ENCODE measurements around the gene MAPK7. TPM values are rescaled to one million over a fixed set of nuclear protein-coding genes. Genes with fewer than 3 reads are reported as not detected.
A peak's percentile ranks its signal among the peaks of the same experiment; 100 is the strongest.

MAPK7 gene
- total RNA-seq, 8 experiments from 2014 or later, result 9.8 to 20.1 (median 13.4) TPM

DNA sequence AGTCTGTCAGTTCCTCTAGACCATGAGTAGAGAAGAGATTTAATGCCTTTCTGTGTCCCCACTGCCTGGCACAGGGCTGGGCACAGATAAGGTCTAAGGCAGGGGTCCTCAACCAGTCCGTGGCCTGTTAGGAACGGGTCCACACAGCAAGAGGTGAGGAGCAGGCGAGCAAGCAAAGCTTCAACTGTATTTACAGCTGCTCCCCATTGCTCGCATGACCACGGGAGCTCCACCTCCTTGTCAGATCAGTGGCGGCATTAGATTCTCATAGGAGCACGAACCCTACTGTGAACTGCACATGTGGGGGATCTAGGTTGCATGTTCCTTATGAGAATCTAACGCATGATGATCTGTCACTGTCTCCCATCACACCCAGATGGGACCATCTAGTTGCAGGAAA, 17.5 kb upstream of the MAPK7 start:
- Histone ChIP-seq H3K4me1 (replicated peaks in 1 of 2) (peaks cover 9 to 11% of the 10 kb centered on the region in 2 donors), H3K27ac (no peak overlapping the region), H3K4me3 (no peak overlapping the region)
- in situ Hi-C loops (cut with MboI; ENCODE audit: low pct_unique_long_range_greater_than_20kb in 2 of 9, low sequenced_read_pairs in 9 of 9, unreplicated experiment in 9 of 9), result loop anchor here (5.0 to 25.0 kb wide), 5 partner anchors 74 to 402 kb away; no protein-coding TSS in a partner anchor
- 55 to 100% (median 84%) methylated on average over 1 to 6 of the region's 8 CpGs; no CpG with 5 or more reads in 3 of the 10 experiments for WGBS, 10 experiments
- no peak for ATAC-seq (replicated peaks in 6 of 8)

DNA sequence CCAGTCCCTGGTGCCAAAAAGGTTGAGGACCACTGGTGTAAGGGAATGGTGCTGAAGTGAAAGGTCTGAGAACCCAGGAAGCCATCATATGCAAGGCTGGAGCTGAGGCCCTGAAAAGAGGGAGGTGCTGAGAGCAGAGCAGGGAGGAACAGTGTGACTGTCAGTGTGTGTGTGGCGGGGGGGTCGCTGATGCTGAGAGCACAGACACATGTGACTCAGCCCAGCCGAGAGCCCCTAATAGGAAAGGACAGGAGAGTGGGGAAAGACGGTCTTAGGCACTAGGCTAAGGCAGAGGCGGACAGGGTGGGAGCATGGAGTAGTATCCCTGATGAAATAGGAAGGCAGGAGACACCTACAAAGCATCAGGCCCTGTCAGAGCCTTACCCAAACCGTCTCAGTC, 17.0 kb upstream of the MAPK7 start:
- ATAC-seq (replicated peaks in 6 of 8), result peak in 5 of 8 experiments; percentile 35 to 56 (median 51)
- 20 to 79% (median 51%) methylated on average over 1 to 4 of the region's 6 CpGs; no CpG with 5 or more reads in 3 of the 10 experiments for WGBS, 10 experiments
- in situ Hi-C loops (cut with MboI; ENCODE audit: low pct_unique_long_range_greater_than_20kb in 2 of 9, low sequenced_read_pairs in 9 of 9, unreplicated experiment in 9 of 9), result loop anchor here (5.0 to 25.0 kb wide), 5 partner anchors 73 to 401 kb away; no protein-coding TSS in a partner anchor
- peak overlapping the region; percentile 91 to 94 for H3K27ac ChIP-seq
- H3K4me3 ChIP-seq, result peak overlapping the region; percentile 67 to 90 (median 82)
- peaks cover 9 to 11% of the 10 kb centered on the region in 2 donors for H3K4me1 ChIP-seq (replicated peaks in 1 of 2)

DNA sequence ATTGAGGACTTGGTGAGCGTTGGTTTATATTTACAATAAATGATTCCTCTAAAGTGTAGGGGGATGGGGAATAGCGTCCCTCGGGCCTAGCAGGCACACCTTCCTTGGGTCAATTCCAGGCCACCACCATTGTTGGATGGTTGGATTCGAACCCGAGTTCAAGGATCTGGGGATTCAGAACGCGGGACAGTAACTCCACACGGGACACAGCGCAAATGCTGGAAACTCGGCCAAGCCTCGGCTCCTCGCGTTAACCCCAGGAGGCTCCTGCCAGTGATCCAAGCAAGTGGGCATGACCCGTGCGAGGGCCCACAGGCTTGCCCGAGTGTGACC, 16.4 kb upstream of the MAPK7 start:
- in situ Hi-C loops (cut with MboI; ENCODE audit: low pct_unique_long_range_greater_than_20kb in 2 of 9, low sequenced_read_pairs in 9 of 9, unreplicated experiment in 9 of 9), result loop anchor here (5.0 to 25.0 kb wide), 5 partner anchors 73 to 400 kb away; no protein-coding TSS in a partner anchor
- peak overlapping the region; percentile 67 to 90 (median 82) for H3K4me3 ChIP-seq
- H3K4me1 ChIP-seq (replicated peaks in 1 of 2), result peaks cover 9 to 11% of the 10 kb centered on the region in 2 donors
- no peak for ATAC-seq (replicated peaks in 6 of 8)
- WGBS, 10 experiments, result 0 to 14% (median 6%) methylated on average over 2 to 11 of the region's 16 CpGs; no CpG with 5 or more reads in 5 of the 10 experiments
- H3K27ac ChIP-seq, result peak overlapping the region; percentile 91 to 94

DNA sequence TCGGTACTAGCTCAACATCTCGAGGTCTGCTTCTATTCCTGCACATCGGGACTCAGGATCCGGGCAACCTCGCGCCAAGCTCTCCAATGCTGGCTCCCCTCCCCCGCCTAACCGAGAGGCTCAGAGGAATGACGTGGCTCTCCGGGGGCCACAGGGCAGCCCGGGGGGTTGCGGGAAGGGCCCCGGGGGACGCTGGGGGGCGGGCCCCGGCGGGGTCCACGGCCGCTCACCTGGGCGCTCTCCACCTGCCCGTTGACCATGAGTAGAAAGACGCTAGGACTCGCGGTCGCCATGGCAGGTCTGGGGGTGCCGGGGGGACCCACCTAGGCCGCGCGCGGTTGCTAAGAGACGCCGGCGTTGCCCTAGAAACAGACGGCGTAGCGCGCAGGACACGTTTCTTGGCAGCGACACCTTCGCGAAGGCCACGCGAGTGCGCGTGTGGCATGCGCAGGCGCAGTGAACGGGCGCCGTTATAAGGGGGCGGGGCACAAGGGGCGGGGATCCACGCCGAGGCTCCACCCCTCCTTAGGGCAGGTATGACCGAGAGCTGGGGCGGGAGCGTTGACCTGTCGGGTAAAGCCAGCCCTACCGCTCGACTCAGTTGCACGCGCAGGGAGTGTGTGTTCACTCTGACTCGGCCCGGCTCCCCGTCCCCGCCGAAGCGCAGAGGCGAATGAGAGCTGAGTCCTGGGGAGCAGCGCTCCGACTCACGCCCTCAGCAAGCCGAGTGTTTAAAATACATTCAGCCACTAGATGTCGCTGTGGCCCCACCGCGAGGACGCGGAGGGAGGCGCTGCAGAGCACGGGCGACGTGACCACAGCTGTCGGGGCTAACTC, 15.8 kb upstream of the MAPK7 start, which contains the start of gene B9D1:
Gene B9D1 (minus strand): TSS at position 447 of the 837 bp plus-strand sequence. CDS start 154 bp downstream, at position 293.
- Histone ChIP-seq H3K27ac (peak within 1 kb of the TSS; percentile 91 to 94), H3K4me1 (replicated peaks in 1 of 2) (peaks cover 9 to 11% of the 10 kb centered on the region in 2 donors), H3K4me3 (peak within 1 kb of the TSS; percentile 67 to 90 (median 82))
- 0 to 5% (median 1%) methylated on average over 1 to 8 of the region's 83 CpGs; no CpG with 5 or more reads in 4 of the 10 experiments for WGBS, 10 experiments
- in situ Hi-C loops (cut with MboI; ENCODE audit: low pct_unique_long_range_greater_than_20kb in 2 of 9, low sequenced_read_pairs in 9 of 9, unreplicated experiment in 9 of 9), result loop anchor here (5.0 to 25.0 kb wide), 5 partner anchors 72 to 400 kb away; no protein-coding TSS in a partner anchor
- peak; percentile 80 to 90 (median 82) for ATAC-seq (replicated peaks in 6 of 8)

DNA sequence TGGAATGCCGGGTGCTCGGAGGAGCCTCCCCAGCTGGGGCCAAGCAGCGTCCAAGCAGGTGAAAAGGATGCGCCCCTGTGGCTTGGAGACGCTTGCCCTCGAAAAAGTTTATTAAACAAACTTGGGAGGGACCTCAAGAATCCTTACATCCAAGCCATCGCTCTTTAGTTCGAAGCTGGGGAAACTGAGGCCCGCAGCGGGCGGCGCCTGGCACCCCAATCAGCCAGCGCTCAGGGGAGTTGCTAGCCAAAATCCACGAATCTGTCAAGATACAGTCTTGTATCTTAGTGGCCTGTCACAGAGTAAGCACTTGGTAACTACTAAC, 15.2 kb upstream of the MAPK7 start:
- Histone ChIP-seq H3K4me1 (replicated peaks in 1 of 2) (peaks cover 9 to 11% of the 10 kb centered on the region in 2 donors), H3K4me3 (peak overlapping the region; percentile 67 to 90 (median 82)), H3K27ac (peak overlapping the region in 1 of 2 donors; percentile 94)
- 0 to 80% (median 11%) methylated on average over 1 to 10 of the region's 14 CpGs; no CpG with 5 or more reads in 1 of the 10 experiments for WGBS, 10 experiments
- ATAC-seq (replicated peaks in 6 of 8), result no peak
- in situ Hi-C loops (cut with MboI; ENCODE audit: low pct_unique_long_range_greater_than_20kb in 2 of 9, low sequenced_read_pairs in 9 of 9, unreplicated experiment in 9 of 9), result loop anchor here (5.0 to 25.0 kb wide), 5 partner anchors 72 to 399 kb away; no protein-coding TSS in a partner anchor

DNA sequence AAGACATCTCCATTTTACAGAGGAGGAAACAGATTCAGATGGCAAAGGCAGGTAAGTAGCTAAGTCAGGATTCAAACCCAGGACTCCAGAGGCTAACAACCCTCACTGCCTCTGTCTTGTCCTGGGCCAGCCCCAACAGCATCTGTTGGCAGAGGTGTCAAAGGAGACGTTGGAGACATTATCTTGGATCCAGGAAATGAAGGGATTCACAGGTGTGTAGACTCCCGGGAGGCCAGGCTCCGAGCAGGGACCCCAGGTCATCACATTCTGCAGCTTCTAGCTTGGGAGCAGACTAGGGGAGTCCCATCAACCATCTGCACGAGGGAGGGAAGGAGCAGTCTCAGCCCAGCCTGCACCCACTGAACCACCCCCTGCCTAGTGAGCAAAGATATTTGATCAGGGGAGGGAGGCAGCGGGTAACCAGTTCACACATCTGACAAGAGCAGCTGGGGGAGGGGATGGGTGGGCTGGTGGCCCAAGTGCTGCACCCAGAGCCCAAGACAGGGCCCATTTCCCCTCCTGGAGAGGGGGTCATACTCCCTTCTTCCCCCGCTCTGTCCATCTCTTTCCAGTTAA, 14.8 kb upstream of the MAPK7 start:
- ATAC-seq (replicated peaks in 6 of 8), result no peak
- in situ Hi-C loops (cut with MboI; ENCODE audit: low pct_unique_long_range_greater_than_20kb in 2 of 9, low sequenced_read_pairs in 9 of 9, unreplicated experiment in 9 of 9), result loop anchor here (5.0 to 25.0 kb wide), 5 partner anchors 71 to 399 kb away; no protein-coding TSS in a partner anchor
- Histone ChIP-seq H3K27ac (peak overlapping the region in 1 of 2 donors; percentile 94), H3K4me3 (no peak overlapping the region), H3K4me1 (replicated peaks in 1 of 2) (peaks cover 9 to 11% of the 10 kb centered on the region in 2 donors)
- WGBS, 10 experiments, result 20 to 100% (median 57%) methylated on average over 1 to 3 of the region's 6 CpGs; no CpG with 5 or more reads in 5 of the 10 experiments

DNA sequence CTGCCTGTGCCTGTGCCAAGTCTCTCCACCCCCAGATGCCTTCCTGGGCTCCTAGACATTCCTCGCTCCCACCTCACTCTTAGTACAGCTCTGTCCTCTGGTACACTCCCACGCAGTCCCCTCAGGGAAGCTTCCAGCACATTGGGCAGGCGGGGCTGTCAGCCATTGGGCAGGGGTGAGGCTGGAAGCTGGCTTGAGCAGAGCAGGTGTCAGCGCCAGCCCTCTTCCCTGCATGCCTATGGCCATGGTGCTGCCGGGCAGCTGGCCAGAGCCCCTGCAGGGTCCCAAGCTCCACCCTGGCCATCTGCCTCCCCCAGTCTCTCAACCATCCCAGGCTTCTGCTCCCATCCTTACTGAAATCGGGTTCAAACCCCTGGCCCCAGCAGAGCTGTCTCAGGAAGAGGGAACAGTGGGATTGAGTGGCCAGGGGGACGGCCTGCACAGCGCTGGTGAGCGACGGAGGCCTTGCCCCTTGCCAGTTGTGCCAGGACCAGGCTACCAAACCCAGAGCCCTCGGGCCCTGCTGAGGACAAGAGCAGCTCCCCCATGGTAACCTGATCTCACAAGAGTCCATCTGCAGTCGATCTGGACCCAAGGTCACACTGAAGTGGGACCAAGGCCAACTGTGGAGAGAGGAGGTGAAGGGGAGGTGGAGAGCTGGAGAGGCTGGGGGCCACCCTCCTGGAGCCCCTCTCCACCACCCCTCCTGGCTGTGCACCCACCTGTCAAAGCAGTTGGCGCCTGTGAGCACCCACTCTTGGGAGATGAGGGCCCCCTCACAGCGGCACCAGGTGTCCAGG, 13.4 kb upstream of the MAPK7 start:
- in situ Hi-C loops (cut with MboI; ENCODE audit: low pct_unique_long_range_greater_than_20kb in 2 of 9, low sequenced_read_pairs in 9 of 9, unreplicated experiment in 9 of 9), result loop anchor here (5.0 to 25.0 kb wide), 5 partner anchors 70 to 397 kb away; no protein-coding TSS in a partner anchor

DNA sequence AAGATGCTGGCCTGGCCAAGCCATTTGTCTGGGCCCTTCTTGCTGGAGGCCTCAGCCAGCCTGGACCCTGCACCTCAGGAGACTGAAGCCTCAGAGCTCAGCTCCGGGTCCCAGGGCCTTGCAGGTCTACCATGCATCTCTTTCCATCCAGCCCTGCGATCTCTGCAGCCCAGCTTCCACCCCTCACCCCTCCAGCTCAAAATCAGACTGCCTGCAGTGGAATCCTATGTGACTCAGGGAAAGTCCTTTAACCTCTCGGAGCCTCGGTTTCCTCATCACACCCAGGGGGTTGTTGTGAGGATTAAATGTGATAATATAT, 12.8 kb upstream of the MAPK7 start:
- Histone ChIP-seq H3K4me1 (replicated peaks in 1 of 2) (peaks cover 9 to 11% of the 10 kb centered on the region in 2 donors), H3K27ac (no peak overlapping the region), H3K4me3 (no peak overlapping the region)
- in situ Hi-C loops (cut with MboI; ENCODE audit: low pct_unique_long_range_greater_than_20kb in 2 of 9, low sequenced_read_pairs in 9 of 9, unreplicated experiment in 9 of 9), result loop anchor here (10.0 to 25.0 kb wide), 4 partner anchors 69 to 397 kb away; no protein-coding TSS in a partner anchor
- ATAC-seq (replicated peaks in 6 of 8), result no peak
- 80 to 100% (median 92%) methylated on average over 1 to 3 of the region's 4 CpGs; no CpG with 5 or more reads in 3 of the 10 experiments for WGBS, 10 experiments

More for the DNA sequence above, 13.4 kb upstream of the MAPK7 start:
- H3K4me3 ChIP-seq, result no peak overlapping the region
- ATAC-seq (replicated peaks in 6 of 8), result peak in 1 of 8 experiments; percentile 0
- H3K27ac ChIP-seq, result no peak overlapping the region
- H3K4me1 ChIP-seq (replicated peaks in 1 of 2), result peaks cover 9 to 11% of the 10 kb centered on the region in 2 donors
- WGBS, 10 experiments, result 30 to 96% (median 63%) methylated on average over 1 to 5 of the region's 14 CpGs; no CpG with 5 or more reads in 3 of the 10 experiments

DNA sequence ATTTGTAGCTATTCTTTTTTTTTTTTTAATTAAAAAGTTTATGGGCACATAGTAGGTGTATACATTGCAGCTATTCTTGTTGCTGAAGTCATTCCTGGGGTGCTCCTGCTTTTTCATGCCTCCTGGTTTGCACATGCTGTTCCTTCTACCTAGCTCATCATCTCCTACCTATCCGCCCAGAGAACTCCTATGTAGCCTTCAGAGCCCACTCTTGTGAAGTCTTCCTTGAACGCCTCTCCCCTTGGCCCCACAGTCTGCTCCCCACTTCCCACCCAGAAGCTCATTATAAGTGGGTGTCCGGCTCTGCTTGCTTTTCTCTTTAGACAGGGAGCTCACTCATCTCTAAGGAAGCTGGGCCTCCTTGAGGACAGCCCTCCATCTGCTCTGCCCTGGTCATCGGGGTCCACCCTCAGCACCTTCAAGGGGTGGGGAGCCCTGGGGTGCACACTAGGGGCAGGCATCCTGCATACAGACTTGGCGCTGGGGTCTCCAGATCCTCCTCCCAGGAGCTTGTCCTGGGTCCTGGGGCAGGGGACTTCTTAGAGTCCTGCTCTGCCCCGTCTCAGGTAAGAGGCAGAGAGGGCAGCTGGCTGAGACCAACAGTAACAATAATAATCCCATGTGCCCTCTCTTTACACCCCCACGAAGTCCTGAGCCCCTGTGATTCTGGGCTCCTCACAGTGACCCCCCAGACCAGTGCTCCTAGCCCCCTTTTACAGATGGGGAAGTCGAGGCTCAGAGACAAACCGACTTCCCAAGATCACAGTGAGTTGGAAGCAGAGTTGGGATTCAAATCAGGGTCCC, 12.3 kb upstream of the MAPK7 start:
- WGBS, 10 experiments, result 76 to 100% (median 91%) methylated on average over 2 to 6 of the region's 9 CpGs; no CpG with 5 or more reads in 2 of the 10 experiments
- H3K4me3 ChIP-seq, result no peak overlapping the region
- H3K27ac ChIP-seq, result no peak overlapping the region
- no peak for ATAC-seq (replicated peaks in 6 of 8)
- in situ Hi-C loops (cut with MboI; ENCODE audit: low pct_unique_long_range_greater_than_20kb in 2 of 9, low sequenced_read_pairs in 9 of 9, unreplicated experiment in 9 of 9), result loop anchor here (10.0 to 25.0 kb wide), 4 partner anchors 69 to 396 kb away; no protein-coding TSS in a partner anchor
- peaks cover 8 to 9% of the 10 kb centered on the region in 2 donors for H3K4me1 ChIP-seq (replicated peaks in 1 of 2)

DNA sequence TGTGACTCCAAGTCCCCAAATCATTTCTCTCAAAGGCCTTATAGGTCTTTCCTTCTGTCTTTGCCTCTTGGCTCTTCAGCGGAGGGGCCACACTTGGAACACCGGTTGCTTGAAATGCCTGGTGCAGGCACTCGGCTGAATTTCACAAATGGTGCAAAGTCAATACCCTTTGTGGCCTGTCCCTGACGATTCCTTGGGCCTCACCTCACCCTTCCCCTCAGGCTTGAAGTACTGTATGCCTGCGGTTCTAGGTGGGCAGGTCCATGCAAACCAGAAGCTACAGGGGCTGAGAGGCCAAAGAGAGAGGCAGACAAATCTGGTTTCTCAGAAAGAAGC, 11.7 kb upstream of the MAPK7 start:
- 72 to 100% (median 80%) methylated on average over 1 to 5 of the region's 5 CpGs; no CpG with 5 or more reads in 5 of the 10 experiments for WGBS, 10 experiments
- H3K4me3 ChIP-seq, result no peak overlapping the region
- H3K4me1 ChIP-seq (replicated peaks in 1 of 2), result peaks cover 2 to 7% of the 10 kb centered on the region in 2 donors
- in situ Hi-C loops (cut with MboI; ENCODE audit: low pct_unique_long_range_greater_than_20kb in 2 of 9, low sequenced_read_pairs in 9 of 9, unreplicated experiment in 9 of 9), result loop anchor here (10.0 to 25.0 kb wide), 4 partner anchors 68 to 396 kb away; no protein-coding TSS in a partner anchor
- ATAC-seq (replicated peaks in 6 of 8), result no peak
- no peak overlapping the region for H3K27ac ChIP-seq

DNA sequence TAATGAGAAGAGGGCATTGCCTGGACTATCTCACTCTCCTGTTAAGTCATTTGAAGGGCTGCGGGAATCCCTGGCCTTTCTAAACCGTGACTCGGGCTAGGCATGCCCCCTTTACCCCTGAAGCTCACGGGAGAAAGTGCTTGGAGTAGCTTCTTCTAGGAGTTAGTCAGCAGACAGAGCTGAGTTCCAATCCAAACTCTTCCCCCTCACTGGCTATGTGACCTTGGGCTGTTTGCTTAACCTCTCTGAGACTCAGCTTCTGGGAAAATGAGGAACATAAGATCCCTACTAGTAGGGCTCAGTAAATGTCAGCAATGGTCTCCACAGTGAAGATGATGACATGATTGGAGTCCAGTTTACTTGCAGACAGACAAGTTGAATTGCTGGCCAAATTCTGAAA, 10.1 kb upstream of the MAPK7 start:
- WGBS, 10 experiments, result 76 to 100% (median 88%) methylated on average over 2 to 4 of the region's 4 CpGs; no CpG with 5 or more reads in 6 of the 10 experiments
- no peak overlapping the region for H3K4me3 ChIP-seq
- H3K4me1 ChIP-seq (replicated peaks in 1 of 2), result peaks cover 0 to 2% of the 10 kb centered on the region in 2 donors
- H3K27ac ChIP-seq, result no peak overlapping the region
- in situ Hi-C loops (cut with MboI; ENCODE audit: low pct_unique_long_range_greater_than_20kb in 2 of 9, low sequenced_read_pairs in 9 of 9, unreplicated experiment in 9 of 9), result loop anchor here (10.0 to 25.0 kb wide), 4 partner anchors 67 to 394 kb away; no protein-coding TSS in a partner anchor
- no peak for ATAC-seq (replicated peaks in 6 of 8)
